Breast epithelium (tissue), 3 donors: Measurements from ENCODE around the gene ZNF814.

ENCODE experiments used
- POLR2A ChIP-seq: fragments of 450-650 bp; IDR thresholded peaks from one replicate; pipeline ENCODE4 v1.6.1; 2016; ENCODE audit warnings: antibody characterized with exemption, mild to moderate bottlenecking, moderate library complexity
- POLR2AphosphoS5 ChIP-seq, 3 donors: sonication (generic); formaldehyde crosslinking; IDR thresholded peaks; one replicate each; pipeline ENCODE4 v1.6.1; 2017; ENCODE audit warnings: antibody characterized with exemption in 3 of 3
- TF ChIP-seq, protein P1 (sequence below), 3 donors: fragments of 450-650 bp; IDR thresholded peaks; one replicate each; pipeline ENCODE4 v1.5.1; 2016 to 2017; ENCODE audit warnings: antibody characterized with exemption in 3 of 3, mild to moderate bottlenecking in 3 of 3, moderate library complexity in 3 of 3

DNA sequence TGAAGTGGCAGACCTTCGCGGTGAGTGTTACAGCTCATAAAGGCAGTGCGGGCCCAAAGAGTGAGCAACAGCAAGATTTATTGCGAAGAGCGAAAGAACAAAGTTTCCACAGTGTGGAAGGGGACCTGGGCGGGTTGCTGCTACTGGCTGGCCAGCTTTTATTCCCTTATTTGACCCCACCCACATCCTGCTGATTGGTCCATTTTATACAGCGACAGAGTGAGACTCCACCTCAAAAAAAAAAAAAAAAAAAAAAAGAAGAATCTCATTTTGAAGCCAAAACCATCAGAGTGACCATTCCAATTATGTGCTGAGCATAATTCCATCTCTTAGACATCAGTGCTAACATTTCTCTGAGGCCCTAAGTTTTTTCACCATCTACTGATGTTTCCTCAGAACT is 72.2 kb downstream of the ZNF814 start:
- TF ChIP-seq POLR2AphosphoS5 (IDR thresholded peaks at IDR 0.05) (no peak), POLR2A (no peak)
- TF ChIP-seq, protein P1, sequence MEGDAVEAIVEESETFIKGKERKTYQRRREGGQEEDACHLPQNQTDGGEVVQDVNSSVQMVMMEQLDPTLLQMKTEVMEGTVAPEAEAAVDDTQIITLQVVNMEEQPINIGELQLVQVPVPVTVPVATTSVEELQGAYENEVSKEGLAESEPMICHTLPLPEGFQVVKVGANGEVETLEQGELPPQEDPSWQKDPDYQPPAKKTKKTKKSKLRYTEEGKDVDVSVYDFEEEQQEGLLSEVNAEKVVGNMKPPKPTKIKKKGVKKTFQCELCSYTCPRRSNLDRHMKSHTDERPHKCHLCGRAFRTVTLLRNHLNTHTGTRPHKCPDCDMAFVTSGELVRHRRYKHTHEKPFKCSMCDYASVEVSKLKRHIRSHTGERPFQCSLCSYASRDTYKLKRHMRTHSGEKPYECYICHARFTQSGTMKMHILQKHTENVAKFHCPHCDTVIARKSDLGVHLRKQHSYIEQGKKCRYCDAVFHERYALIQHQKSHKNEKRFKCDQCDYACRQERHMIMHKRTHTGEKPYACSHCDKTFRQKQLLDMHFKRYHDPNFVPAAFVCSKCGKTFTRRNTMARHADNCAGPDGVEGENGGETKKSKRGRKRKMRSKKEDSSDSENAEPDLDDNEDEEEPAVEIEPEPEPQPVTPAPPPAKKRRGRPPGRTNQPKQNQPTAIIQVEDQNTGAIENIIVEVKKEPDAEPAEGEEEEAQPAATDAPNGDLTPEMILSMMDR (IDR thresholded peaks at IDR 0.05): no peak
